BJ (cell line): Measurements from ENCODE around the gene TNFRSF1B. TPM values are rescaled to one million over a fixed set of nuclear protein-coding genes. Genes with fewer than 3 reads are reported as not detected.

ENCODE experiments used
- CTCF ChIA-PET: fragments of 350-600 bp; formaldehyde crosslinking; extraction: SDS; loops from one replicate; lab custom pipeline; 2021; ENCODE audit warnings: antibody characterized with exemption, inconsistent platforms; lab: Yijun Ruan, JAX
- POLR2A ChIA-PET: fragments of 300-600 bp; sonication (Branson Sonifier 250); formaldehyde crosslinking; extraction: SDS; loops from one replicate; lab custom pipeline; 2021; ENCODE audit warnings: antibody characterized with exemption; lab: Charles Lee
- DNase-seq: peaks from one replicate; pipeline ENCODE4 v3.0.0-alpha.2; 2011; ENCODE audit warnings: low read depth
- H3K27me3 ChIP-seq: 2 replicates; pipeline ENCODE4 v1.6.0; 2011; ENCODE audit warnings: low read length; ENCODE audit not compliant: control insufficient read depth, insufficient read depth
- H3K36me3 ChIP-seq: 2 replicates; pipeline ENCODE4 v1.5.1; 2011; ENCODE audit warnings: low read length; ENCODE audit not compliant: control insufficient read depth, insufficient read depth
- H3K4me3 ChIP-seq: 2 replicates; pipeline ENCODE4 v1.5.1; 2011; ENCODE audit warnings: low read depth, mild to moderate bottlenecking, control low read depth, low read length
- CTCF ChIP-seq: IDR thresholded peaks from 2 replicates; pipeline ENCODE4 v1.5.1; 2011; ENCODE audit warnings: low read depth, mild to moderate bottlenecking, control low read depth, inconsistent platforms, low read length, moderate library complexity; ENCODE audit not compliant: insufficient read depth
- polyA plus RNA-seq: library from polyadenylated mRNA; depleted of rRNA; stranded (reverse); fragments of >200 nt; gene quantifications from 2 replicates; pipeline ENCODE4 v1.2.3, GENCODE V29; 2011

TNFRSF1B gene
- polyA plus RNA-seq, 1 experiment, result 0.60 TPM

- POLR2A ChIA-PET, result no interaction called here
- no peak for TF ChIP-seq CTCF
- no peak overlapping the region for H3K4me3 ChIP-seq
- H3K36me3 ChIP-seq, result no peaks in the 10 kb centered on the region
- CTCF ChIA-PET, result interaction anchor here (0.6 to 1.1 kb wide), 3 partner anchors 14 to 884 kb away, joined by 3 to 5 read pairs (median 3); no protein-coding TSS in a partner anchor
- no peak for DNase-seq
- H3K27me3 ChIP-seq, result no peaks in the 10 kb centered on the region
These were observed 28.3 kb upstream of the TNFRSF1B start for GRCh38 chr1:12138196-12139168.

- DNase-seq, result no peak
- H3K27me3 ChIP-seq, result no peaks in the 10 kb centered on the region
- POLR2A ChIA-PET, result no interaction called here
These were observed 26.8 kb upstream of the TNFRSF1B start for GRCh38 chr1:12140016-12140415.

GRCh38 chr1:12140515-12141162 lies 26.2 kb upstream of the TNFRSF1B start:
- POLR2A ChIA-PET, result no interaction called here

More at GRCh38 chr1:12140016-12140415, 26.8 kb upstream of the TNFRSF1B start:
- TF ChIP-seq CTCF, result no peak
- Histone ChIP-seq H3K36me3 (no peaks in the 10 kb centered on the region), H3K4me3 (no peak overlapping the region)
- CTCF ChIA-PET, result interaction anchor here (0.9 kb wide), 1 partner anchor 16 kb away, joined by 3 read pairs; no protein-coding TSS in a partner anchor

GRCh38 chr1:12141163-12141850 lies 25.5 kb upstream of the TNFRSF1B start:
- ChIA-PET CTCF (interaction anchor here (0.9 to 1.0 kb wide), 2 partner anchors 16 to 34 kb away, joined by 3 read pairs; no protein-coding TSS in a partner anchor), POLR2A (no interaction called here)
- Histone ChIP-seq H3K27me3 (no peaks in the 10 kb centered on the region), H3K36me3 (no peaks in the 10 kb centered on the region), H3K4me3 (no peak overlapping the region)
- DNase-seq, result no peak
- no peak for TF ChIP-seq CTCF

More at GRCh38 chr1:12140515-12141162, 26.2 kb upstream of the TNFRSF1B start:
- Histone ChIP-seq H3K27me3 (no peaks in the 10 kb centered on the region), H3K36me3 (no peaks in the 10 kb centered on the region), H3K4me3 (no peak overlapping the region)
- TF ChIP-seq CTCF, result no peak
- no peak for DNase-seq
- CTCF ChIA-PET, result no interaction called here
